ENCODE data around the gene BBLN.

- TF ChIP-seq NFRKB (IDR thresholded peaks at IDR 0.05) (no peak), SP1 (IDR thresholded peaks at IDR 0.05) (no peak), BHLHE40 (IDR thresholded peaks at IDR 0.05; ENCODE audit: borderline replicate concordance) (no peak)
These were observed 530 bp downstream of the BBLN start for GRCh38 chr9:128160603-128160987.
